ENCODE measurements around the gene SHB. TPM values are rescaled to one million over a fixed set of nuclear protein-coding genes. Genes with fewer than 3 reads are reported as not detected.

SHB gene
- total and polyA plus RNA-seq, 2 of the 13 experiments (the other 11 are each of a cell fraction or from before 2014, with no cell fraction given), result 19.4 to 20.7 TPM

DNA sequence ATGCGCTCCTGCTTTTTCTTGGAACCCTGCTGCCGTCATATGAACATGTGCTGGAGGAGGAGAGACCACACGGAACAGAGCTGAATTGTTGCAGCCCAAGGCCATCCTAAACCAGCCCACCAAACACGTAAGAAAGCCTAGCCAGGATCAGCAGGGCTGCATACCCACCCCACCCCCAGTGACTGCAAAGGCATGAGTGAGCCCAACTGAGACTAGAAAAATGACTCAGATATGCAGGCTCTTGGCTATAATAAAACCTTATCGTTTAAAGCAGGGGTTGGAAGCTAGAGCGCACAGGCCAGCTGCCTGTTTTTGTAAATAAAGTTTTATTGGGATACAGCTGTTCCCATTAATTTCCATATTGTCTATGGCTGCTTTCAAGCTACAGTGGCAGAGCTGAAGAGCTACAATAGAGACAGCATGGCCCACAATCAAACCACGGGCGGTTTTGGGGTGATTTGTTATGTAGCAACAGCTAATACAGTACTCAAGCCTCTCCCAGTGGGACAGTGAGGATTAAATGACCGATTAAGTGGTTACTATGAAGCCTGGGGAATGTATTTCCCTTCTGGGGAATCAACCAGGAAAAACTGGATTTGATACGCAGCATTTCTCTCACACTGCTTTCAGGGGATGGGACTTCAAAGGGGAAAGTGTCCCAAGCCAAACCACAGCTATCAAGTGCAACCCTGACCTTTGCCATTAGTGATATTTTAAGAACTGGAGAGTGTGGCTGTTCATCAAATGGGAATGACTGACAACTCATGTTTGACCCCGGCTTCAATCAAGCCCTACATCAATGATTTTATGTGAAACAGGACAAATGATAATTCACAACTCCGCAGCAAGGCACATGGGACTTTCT lies 6.3 kb downstream of the SHB start (continued):
- no peak for TF ChIP-seq NFAT5 (CRISPR knock-in tag; IDR thresholded peaks at IDR 0.05)
- no peak for TF ChIP-seq ZNF484 (CRISPR knock-in tag; IDR thresholded peaks at IDR 0.05; ENCODE audit: borderline replicate concordance, low read depth)
- TF ChIP-seq POLR2G (IDR thresholded peaks at IDR 0.05; ENCODE audit: low read depth, low read length), result peak; percentile 30; the same call in 1 of the 2 replicates
- TF ChIP-seq FOXK1 (CRISPR knock-in tag; IDR thresholded peaks at IDR 0.05; ENCODE audit: borderline replicate concordance, low read depth), result peak; percentile 44; the same call in 1 of the 2 replicates
- TF ChIP-seq, protein P1, sequence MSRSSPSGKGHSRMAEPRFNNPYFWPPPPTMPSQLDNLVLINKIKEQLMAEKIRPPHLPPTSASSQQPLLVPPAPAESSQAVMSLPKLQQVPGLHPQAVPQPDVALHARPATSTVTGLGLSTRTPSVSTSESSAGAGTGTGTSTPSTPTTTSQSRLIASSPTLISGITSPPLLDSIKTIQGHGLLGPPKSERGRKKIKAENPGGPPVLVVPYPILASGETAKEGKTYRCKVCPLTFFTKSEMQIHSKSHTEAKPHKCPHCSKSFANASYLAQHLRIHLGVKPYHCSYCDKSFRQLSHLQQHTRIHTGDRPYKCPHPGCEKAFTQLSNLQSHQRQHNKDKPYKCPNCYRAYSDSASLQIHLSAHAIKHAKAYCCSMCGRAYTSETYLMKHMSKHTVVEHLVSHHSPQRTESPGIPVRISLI (CRISPR knock-in tag; IDR thresholded peaks at IDR 0.05; ENCODE audit: borderline replicate concordance), result no peak

Measured in HepG2 (cell line).